Trophoblast cell (in vitro differentiated cells and primary cell): ENCODE data around the gene CDKAL1.

Experiments used
- DNase-seq, 2 donors: peaks; one replicate each; pipeline ENCODE4 v3.0.0-alpha.2; 2016
- H2AFZ ChIP-seq: 2 replicates; pipeline ENCODE4 v1.6.1; 2013; ENCODE audit warnings: low read length, moderate library complexity, mild to moderate bottlenecking; ENCODE audit not compliant: insufficient read depth, poor library complexity
- H2AK5ac ChIP-seq: 2 replicates; pipeline ENCODE4 v1.6.1; 2013; ENCODE audit warnings: mild to moderate bottlenecking, low read length
- H2BK120ac ChIP-seq: 2 replicates; pipeline ENCODE4 v1.6.1; 2013; ENCODE audit warnings: low read length, mild to moderate bottlenecking, moderate library complexity; ENCODE audit not compliant: insufficient read depth, poor library complexity
- H2BK12ac ChIP-seq: 2 replicates; pipeline ENCODE4 v1.6.1; 2013; ENCODE audit warnings: mild to moderate bottlenecking, low read length, moderate library complexity
- H2BK5ac ChIP-seq: 2 replicates; pipeline ENCODE4 v1.6.1; 2013; ENCODE audit warnings: low read length, low read depth, moderate library complexity, mild to moderate bottlenecking; ENCODE audit not compliant: poor library complexity
- H3K14ac ChIP-seq: 2 replicates; pipeline ENCODE4 v1.6.1; 2013; ENCODE audit warnings: mild to moderate bottlenecking, low read length
- H3K18ac ChIP-seq: 2 replicates; pipeline ENCODE4 v1.6.1; 2013; ENCODE audit warnings: mild to moderate bottlenecking, low read length
- H3K23ac ChIP-seq: 2 replicates; pipeline ENCODE4 v1.6.1; 2013; ENCODE audit warnings: low read length
- H3K27ac ChIP-seq: 2 replicates; pipeline ENCODE4 v1.5.1; 2013; ENCODE audit warnings: low read depth, mild to moderate bottlenecking, inconsistent platforms, low read length, moderate library complexity
- H3K27me3 ChIP-seq: 2 replicates; pipeline ENCODE4 v1.6.1; 2013; ENCODE audit warnings: inconsistent platforms, mild to moderate bottlenecking, low read length, moderate library complexity; ENCODE audit not compliant: insufficient read depth
- H3K36me3 ChIP-seq, 2 experiments: 1 replicate in 1 of 2; 2 replicates in 1 of 2; pipeline ENCODE4 v1.6.1; 2013; ENCODE audit warnings: low read length in 2 of 2, mild to moderate bottlenecking in 2 of 2, moderate library complexity in 1 of 2; ENCODE audit not compliant: insufficient read depth in 2 of 2, control insufficient read depth in 1 of 2
- H3K4ac ChIP-seq: 2 replicates; pipeline ENCODE4 v1.6.1; 2013; ENCODE audit warnings: low read depth, mild to moderate bottlenecking, low read length, moderate library complexity
- H3K4me1 ChIP-seq, 2 experiments: 1 replicate in 1 of 2; 2 replicates in 1 of 2; pipeline ENCODE4 v1.6.1; 2013; ENCODE audit warnings: low read length in 2 of 2, mild to moderate bottlenecking in 2 of 2, moderate library complexity in 1 of 2; ENCODE audit not compliant: insufficient read depth in 2 of 2, control insufficient read depth in 1 of 2
- H3K4me2 ChIP-seq: 2 replicates; pipeline ENCODE4 v1.6.1; 2013; ENCODE audit warnings: inconsistent platforms, mild to moderate bottlenecking, low read length, moderate library complexity
- H3K4me3 ChIP-seq: 2 replicates; pipeline ENCODE4 v1.5.1; 2013; ENCODE audit warnings: mild to moderate bottlenecking, low read depth, low read length, inconsistent platforms
- H3K79me1 ChIP-seq: one replicate; pipeline ENCODE4 v1.6.1; 2013; ENCODE audit warnings: low read length
- H3K79me2 ChIP-seq: 2 replicates; pipeline ENCODE4 v1.6.1; 2013; ENCODE audit warnings: low read length, mild to moderate bottlenecking; ENCODE audit not compliant: control insufficient read depth, insufficient read depth, poor library complexity
- H3K9ac ChIP-seq: 2 replicates; pipeline ENCODE4 v1.6.1; 2013; ENCODE audit warnings: mild to moderate bottlenecking, low read length
- H3K9me3 ChIP-seq: 2 replicates; pipeline ENCODE4 v1.6.1; 2013; ENCODE audit warnings: low read depth, mild to moderate bottlenecking, control low read depth, inconsistent platforms, low read length; ENCODE audit not compliant: insufficient read depth
- H4K12ac ChIP-seq: 2 replicates; pipeline ENCODE4 v1.6.1; 2013; ENCODE audit warnings: low read depth, mild to moderate bottlenecking, low read length, moderate library complexity
- H4K8ac ChIP-seq: 2 replicates; pipeline ENCODE4 v1.6.1; 2013; ENCODE audit warnings: low read depth, mild to moderate bottlenecking, low read length, moderate library complexity
- H4K91ac ChIP-seq: one replicate; pipeline ENCODE4 v1.6.1; 2013; ENCODE audit warnings: low read depth, mild to moderate bottlenecking, low read length, moderate library complexity
- WGBS: extraction: QIAGEN DNeasy Blood & Tissue Kit; methylation state at CpG from one replicate; pipeline ENCODE4 v1.1.7; 2013; ENCODE audit warnings: missing lambda C conversion rate; ENCODE audit not compliant: insufficient read length, insufficient coverage; ENCODE audit errors: extremely low coverage; 5-methylcytosine and 5-hydroxymethylcytosine counted together

CDKAL1 gene

DNA sequence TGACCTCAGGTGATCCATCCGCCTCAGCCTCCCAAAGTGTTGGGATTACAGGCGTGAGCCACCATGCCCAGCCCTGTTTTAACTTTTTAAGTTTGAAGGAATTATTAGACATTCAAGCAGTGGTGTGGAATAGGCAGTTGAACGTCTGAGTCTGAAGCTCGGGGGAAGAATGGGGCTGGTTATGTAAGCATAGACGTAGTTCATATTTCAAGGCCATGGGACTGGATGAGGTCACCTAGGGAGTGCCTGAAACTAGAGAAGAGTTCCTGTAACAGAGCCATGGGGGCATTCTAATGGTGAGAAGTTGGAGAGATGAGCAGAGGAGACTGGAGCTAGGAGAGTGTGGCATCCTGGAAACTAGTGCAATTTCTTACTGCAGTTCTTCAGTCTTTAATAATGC is 6.4 kb downstream of the CDKAL1 start:
- no CpG with 5 or more reads among the region's 5 CpGs for WGBS
- H3K4me1 ChIP-seq, result no peaks in the 10 kb centered on the region

GRCh38 chr6:20541382-20541781 is 7.1 kb downstream of the CDKAL1 start:
- Histone ChIP-seq H4K12ac (no peak overlapping the region), H3K9me3 (no peaks in the 10 kb centered on the region), H3K79me2 (no peaks in the 10 kb centered on the region), H3K36me3 (peaks cover 3 to 7% of the 10 kb centered on the region in 2 experiments), H3K14ac (no peak overlapping the region), H3K4me2 (no peak overlapping the region), H2BK5ac (no peak overlapping the region), H3K4me1 (no peaks in the 10 kb centered on the region), H2AK5ac (no peak overlapping the region), H3K23ac (no peak overlapping the region), H3K9ac (no peak overlapping the region), H3K18ac (no peak overlapping the region), H2BK120ac (no peak overlapping the region), H3K27ac (no peak overlapping the region), H3K27me3 (no peaks in the 10 kb centered on the region), H4K8ac (no peak overlapping the region), H3K79me1 (no peaks in the 10 kb centered on the region), H3K4me3 (no peak overlapping the region), H2AFZ (no peak overlapping the region), H4K91ac (no peak overlapping the region), H3K4ac (no peak overlapping the region), H2BK12ac (no peak overlapping the region)
- WGBS, result no CpG with 5 or more reads among the region's 6 CpGs
- no peak for DNase-seq

More for the DNA sequence above, 6.4 kb downstream of the CDKAL1 start:
- peak in 1 of 2 donors; percentile 31 for DNase-seq
- no peak overlapping the region for H3K4me2 ChIP-seq
- no peak overlapping the region for H2BK5ac ChIP-seq
- no peak overlapping the region for H3K14ac ChIP-seq
- H4K12ac ChIP-seq, result no peak overlapping the region
- no peak overlapping the region for H2AK5ac ChIP-seq
- H3K9ac ChIP-seq, result no peak overlapping the region
- H4K8ac ChIP-seq, result no peak overlapping the region
- no peaks in the 10 kb centered on the region for H3K27me3 ChIP-seq
- peaks cover 3 to 7% of the 10 kb centered on the region in 2 experiments for H3K36me3 ChIP-seq
- H2AFZ ChIP-seq, result no peak overlapping the region
- H3K4me3 ChIP-seq, result no peak overlapping the region
- no peak overlapping the region for H3K4ac ChIP-seq
- no peak overlapping the region for H2BK120ac ChIP-seq
- no peak overlapping the region for H3K18ac ChIP-seq
- no peaks in the 10 kb centered on the region for H3K79me2 ChIP-seq
- no peak overlapping the region for H4K91ac ChIP-seq
- no peak overlapping the region for H2BK12ac ChIP-seq
- H3K23ac ChIP-seq, result no peak overlapping the region
- no peaks in the 10 kb centered on the region for H3K79me1 ChIP-seq
- H3K27ac ChIP-seq, result no peak overlapping the region
- no peaks in the 10 kb centered on the region for H3K9me3 ChIP-seq

- Histone ChIP-seq H3K9ac (no peak overlapping the region), H3K23ac (no peak overlapping the region), H4K91ac (no peak overlapping the region), H3K4me2 (no peak overlapping the region), H3K9me3 (no peaks in the 10 kb centered on the region), H2BK120ac (no peak overlapping the region), H2BK12ac (no peak overlapping the region), H3K36me3 (peaks cover 3 to 10% of the 10 kb centered on the region in 2 experiments), H2BK5ac (no peak overlapping the region), H3K27me3 (no peaks in the 10 kb centered on the region), H3K4ac (no peak overlapping the region), H3K79me1 (no peaks in the 10 kb centered on the region), H3K27ac (no peak overlapping the region), H3K4me1 (no peaks in the 10 kb centered on the region), H2AK5ac (no peak overlapping the region), H4K12ac (no peak overlapping the region), H2AFZ (no peak overlapping the region), H3K4me3 (no peak overlapping the region), H3K79me2 (no peaks in the 10 kb centered on the region), H3K18ac (no peak overlapping the region), H3K14ac (no peak overlapping the region), H4K8ac (no peak overlapping the region)
- no CpG with 5 or more reads among the region's 2 CpGs for WGBS
- DNase-seq, result peak; percentile 15 to 56
Measured at GRCh38 chr6:20542927-20543602, 8.8 kb downstream of the CDKAL1 start.

DNA sequence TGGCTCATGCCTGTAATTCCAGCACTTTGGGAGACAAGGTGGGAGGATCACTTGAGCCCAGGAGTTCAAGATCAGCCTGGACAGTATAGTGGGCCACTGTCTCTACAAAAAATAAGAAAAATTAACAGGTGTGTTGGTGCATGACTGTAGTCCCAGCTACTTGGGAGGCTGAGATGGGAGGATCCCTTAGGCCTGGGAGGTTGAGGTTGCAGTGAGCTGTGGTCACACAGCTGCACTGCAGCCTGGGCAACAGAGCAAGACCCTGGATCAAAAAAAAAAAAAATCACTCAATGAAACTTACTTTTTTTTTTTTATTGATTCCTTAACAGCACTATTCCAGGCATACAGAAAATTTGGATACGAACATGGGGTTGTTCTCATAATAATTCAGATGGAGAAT is 14.0 kb downstream of the CDKAL1 start:
- no peak overlapping the region for H4K12ac ChIP-seq

More for the DNA sequence above, 14.0 kb downstream of the CDKAL1 start:
- Histone ChIP-seq H4K91ac (no peak overlapping the region), H4K8ac (no peak overlapping the region), H2BK12ac (no peak overlapping the region), H3K14ac (no peak overlapping the region), H3K4ac (no peak overlapping the region), H3K18ac (no peak overlapping the region), H3K9me3 (no peaks in the 10 kb centered on the region), H3K23ac (no peak overlapping the region), H3K4me1 (no peaks in the 10 kb centered on the region), H2AFZ (no peak overlapping the region), H3K79me2 (no peaks in the 10 kb centered on the region), H3K4me3 (no peak overlapping the region), H3K36me3 (peaks cover 7 to 8% of the 10 kb centered on the region in 2 experiments), H3K4me2 (no peak overlapping the region), H2AK5ac (no peak overlapping the region), H3K9ac (no peak overlapping the region), H2BK120ac (no peak overlapping the region), H2BK5ac (no peak overlapping the region), H3K27me3 (no peaks in the 10 kb centered on the region), H3K79me1 (no peaks in the 10 kb centered on the region), H3K27ac (no peak overlapping the region)
- DNase-seq, result no peak
- no CpG with 5 or more reads among the region's 1 CpG for WGBS
